H1 (cell line): ENCODE measurements around the gene ROS1.

ENCODE experiments used
- ATF2 ChIP-seq: IDR thresholded peaks from 2 replicates; pipeline ENCODE4 v1.6.1; 2012; ENCODE audit warnings: low read length, inconsistent platforms
- CHD1 ChIP-seq: IDR thresholded peaks from 2 replicates; pipeline ENCODE4 v1.6.1; 2012; ENCODE audit warnings: low read depth, low read length, improper control_type of control experiment
- CTCF ChIP-seq, 3 experiments: IDR thresholded peaks; 1 replicate in 2 of 3; 2 replicates in 1 of 3; pipeline versions ENCODE4 v1.5.1 to v1.6.1; 2011; ENCODE audit warnings: low read length in 3 of 3, mild to moderate bottlenecking in 3 of 3, inconsistent platforms in 2 of 3, low read depth in 1 of 3, moderate library complexity in 1 of 3; ENCODE audit not compliant: insufficient read depth in 1 of 3; ENCODE audit errors: control extremely low read depth in 1 of 3
- EGR1 ChIP-seq: IDR thresholded peaks from 2 replicates; pipeline ENCODE4 v1.6.1; 2011; ENCODE audit warnings: low read depth, low read length, borderline replicate concordance
- EP300 ChIP-seq, 2 experiments: IDR thresholded peaks; 1 replicate in 1 of 2; 2 replicates in 1 of 2; pipeline ENCODE4 v1.6.1; 2011 to 2012; ENCODE audit warnings: low read depth in 2 of 2, low read length in 2 of 2, mild to moderate bottlenecking in 2 of 2, borderline replicate concordance in 1 of 2, inconsistent platforms in 1 of 2, moderate library complexity in 1 of 2
- EZH2 ChIP-seq: fragments of 200-600 bp; sonication (generic); IDR thresholded peaks from 2 replicates; pipeline ENCODE4 v1.7.1; 2012; ENCODE audit warnings: low read depth, mild to moderate bottlenecking, moderate library complexity, low read length, inconsistent platforms; ENCODE audit not compliant: severe bottlenecking
- MAX ChIP-seq: IDR thresholded peaks from 2 replicates; pipeline ENCODE4 v1.6.1; 2012; ENCODE audit warnings: inconsistent platforms
- POLR2A ChIP-seq, 2 experiments: IDR thresholded peaks; 1 replicate in 1 of 2; 2 replicates in 1 of 2; pipeline ENCODE4 v1.6.1; 2011; ENCODE audit warnings: low read depth in 2 of 2, low read length in 2 of 2, mild to moderate bottlenecking in 2 of 2; ENCODE audit errors: control extremely low read depth in 1 of 2
- POLR2AphosphoS5 ChIP-seq: IDR thresholded peaks from 2 replicates; pipeline ENCODE4 v1.6.1; 2011; ENCODE audit warnings: low read depth, low read length
- RAD21 ChIP-seq, 2 experiments: IDR thresholded peaks in 1 of 2; conservative IDR thresholded peaks in 1 of 2; 2 replicates each; pipeline ENCODE4 v1.6.1; 2011; ENCODE audit warnings: low read depth in 2 of 2, low read length in 2 of 2, improper control_type of control experiment in 1 of 2, inconsistent platforms in 1 of 2, mild to moderate bottlenecking in 1 of 2, moderate library complexity in 1 of 2
- SIRT6 ChIP-seq: IDR thresholded peaks from one replicate; pipeline ENCODE4 v1.7.1; 2012; ENCODE audit warnings: low read length, inconsistent platforms
- TEAD4 ChIP-seq: IDR thresholded peaks from 2 replicates; pipeline ENCODE4 v1.6.1; 2012; ENCODE audit warnings: low read depth, low read length, inconsistent platforms, mixed read lengths
- YY1 ChIP-seq: IDR thresholded peaks from 2 replicates; pipeline ENCODE4 v1.6.1; 2011; ENCODE audit warnings: low read depth, mild to moderate bottlenecking, low read length

DNA sequence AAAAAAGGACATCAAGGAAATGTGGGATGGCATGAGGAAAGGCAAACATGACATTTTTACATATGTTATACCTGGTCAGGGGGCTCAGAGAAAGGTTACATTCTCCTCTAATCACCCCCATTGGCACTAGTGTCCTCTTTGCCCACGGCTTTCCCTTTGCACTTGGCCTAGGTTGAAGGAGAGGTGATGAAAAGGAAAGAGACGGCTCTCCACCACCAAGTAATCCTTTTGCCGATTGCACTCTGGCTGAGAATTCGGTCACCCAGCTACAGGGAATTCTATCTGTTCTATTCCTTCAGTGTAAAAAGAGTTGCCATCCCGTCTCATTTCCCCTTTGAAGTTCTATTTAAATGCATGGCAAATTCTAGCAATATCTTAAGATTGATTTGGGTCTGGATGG lies 150.0 kb downstream of the ROS1 start:
- TF ChIP-seq SIRT6 (no peak), RAD21 (IDR thresholded peaks at IDR 0.05 in 1 of 2, conservative IDR thresholded peaks at IDR 0.05 in 1 of 2; ENCODE audit: low read depth in 2 of 2, low read length in 2 of 2) (no peak), ATF2 (no peak), POLR2A (IDR thresholded peaks at IDR 0.05; ENCODE audit: control extremely low read depth in 1 of 2, low read depth in 2 of 2, low read length in 2 of 2) (no peak), EGR1 (no peak), POLR2AphosphoS5 (no peak), TEAD4 (no peak), CTCF (IDR thresholded peaks at IDR 0.05; ENCODE audit: control extremely low read depth in 1 of 3, insufficient read depth in 1 of 3, low read depth in 1 of 3, low read length in 3 of 3) (no peak), EP300 (IDR thresholded peaks at IDR 0.05; ENCODE audit: borderline replicate concordance in 1 of 2, low read depth in 2 of 2, low read length in 2 of 2) (no peak), EZH2 (no peak), YY1 (no peak), MAX (no peak), CHD1 (no peak)
